Lower leg skin (tissue), 3 donors: ENCODE results near the gene ME1.

ENCODE experiments used
- CTCF ChIP-seq, 3 donors: fragments of 450-650 bp; IDR thresholded peaks; one replicate each; pipeline ENCODE4 v1.5.1; 2016; ENCODE audit warnings: antibody characterized with exemption in 3 of 3, mild to moderate bottlenecking in 3 of 3, moderate library complexity in 2 of 3
- POLR2A ChIP-seq, 2 donors: fragments of 450-650 bp; IDR thresholded peaks; one replicate each; pipeline ENCODE4 v1.6.1; 2016 to 2017; ENCODE audit warnings: antibody characterized with exemption in 2 of 2, mild to moderate bottlenecking in 1 of 2, moderate library complexity in 1 of 2

DNA sequence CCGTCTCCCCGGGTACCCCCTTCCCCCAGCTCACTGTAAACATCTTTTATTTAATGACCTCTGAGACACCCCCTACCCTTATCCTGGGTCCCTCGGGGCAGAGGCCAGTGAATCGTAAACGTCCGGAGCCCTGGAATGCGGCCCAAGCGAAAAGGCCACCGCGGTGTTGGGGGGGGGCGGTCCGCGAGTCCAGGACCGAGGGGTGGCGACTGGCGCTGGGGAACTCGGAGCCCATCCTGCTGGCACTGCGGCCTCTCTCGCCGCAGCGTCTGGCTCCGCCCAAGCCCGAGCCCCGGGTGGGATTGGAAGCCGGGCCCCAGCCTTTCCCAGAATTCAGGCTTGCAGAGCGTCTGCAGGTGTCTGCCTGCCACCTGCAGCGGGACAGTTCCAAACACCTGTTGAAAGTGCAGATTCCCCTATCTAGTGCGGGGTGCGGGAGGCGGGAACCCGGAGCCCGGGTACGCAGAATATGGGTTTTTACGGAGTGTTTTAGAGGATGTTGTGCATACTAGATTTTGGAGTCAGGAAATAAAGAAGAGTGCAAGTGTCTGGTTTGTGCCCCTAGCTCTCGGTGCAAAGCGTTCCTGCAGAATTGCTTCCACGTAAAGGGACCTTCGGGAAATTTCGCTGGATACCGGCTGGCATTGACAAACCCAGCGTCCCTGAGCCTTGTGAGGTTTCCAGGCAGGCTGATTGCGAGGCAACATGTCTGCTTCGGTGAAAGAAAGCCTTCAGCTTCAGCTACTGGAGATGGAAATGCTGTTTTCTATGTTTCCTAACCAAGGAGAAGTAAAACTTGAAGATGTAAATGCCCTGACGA, 236.9 kb downstream of the ME1 start:
- no peak for TF ChIP-seq CTCF (IDR thresholded peaks at IDR 0.05)
- TF ChIP-seq POLR2A (IDR thresholded peaks at IDR 0.05), result no peak
